HG02973 (cell line): ENCODE results near the gene EPHB1.
"Not testable (repeated sequence)": the region's sequence is repeated elsewhere in the genome, so short reads cannot be mapped to it uniquely, and the experiment has no call there.

Experiments used
- ATAC-seq: cut with Tn5 transposase; IDR thresholded peaks from one replicate; pipeline ENCODE4 v1.9.1; 2021; ENCODE audit warnings: moderate library complexity; ENCODE audit not compliant: unreplicated experiment

Gene EPHB1

GRCh38 chr3:134991472-134992010 lies 196.5 kb downstream of the EPHB1 start:
- ATAC-seq, result no peak

- ATAC-seq, result no peak
Observed at GRCh38 chr3:134992180-134992579, 197.1 kb downstream of the EPHB1 start.

- ATAC-seq, result no peak
Observed at GRCh38 chr3:134992586-134992985, 197.5 kb downstream of the EPHB1 start.

GRCh38 chr3:134993011-134993410 lies 198.0 kb downstream of the EPHB1 start:
- no peak for ATAC-seq

GRCh38 chr3:134998158-134998557 lies 203.1 kb downstream of the EPHB1 start:
- ATAC-seq, result no peak

- ATAC-seq, result peak; percentile 74
Observed at GRCh38 chr3:134998855-134999254, 203.8 kb downstream of the EPHB1 start.

- no peak for ATAC-seq
Observed at GRCh38 chr3:135000465-135000864, 205.4 kb downstream of the EPHB1 start.

- not testable (repeated sequence) for ATAC-seq
Observed at GRCh38 chr3:135005616-135006015, 210.6 kb downstream of the EPHB1 start.

GRCh38 chr3:135007607-135008006 lies 212.5 kb downstream of the EPHB1 start:
- no peak for ATAC-seq

GRCh38 chr3:135008326-135008725 lies 213.3 kb downstream of the EPHB1 start:
- ATAC-seq, result no peak

GRCh38 chr3:135009014-135009413 lies 214.0 kb downstream of the EPHB1 start:
- no peak for ATAC-seq

GRCh38 chr3:135012101-135012500 lies 217.0 kb downstream of the EPHB1 start:
- no peak for ATAC-seq

- no peak for ATAC-seq
Observed at GRCh38 chr3:135013206-135013605, 218.1 kb downstream of the EPHB1 start.

GRCh38 chr3:135014566-135014965 lies 219.5 kb downstream of the EPHB1 start:
- ATAC-seq, result no peak

- ATAC-seq, result no peak
Observed at GRCh38 chr3:135017003-135017893, 222.2 kb downstream of the EPHB1 start.

GRCh38 chr3:135018149-135018923 lies 223.3 kb downstream of the EPHB1 start:
- peak; percentile 80 for ATAC-seq

GRCh38 chr3:135020181-135020580 lies 225.1 kb downstream of the EPHB1 start:
- no peak for ATAC-seq

- peak; percentile 59 for ATAC-seq
Observed at GRCh38 chr3:135023996-135024658, 229.1 kb downstream of the EPHB1 start.

- ATAC-seq, result not testable (repeated sequence)
Observed at GRCh38 chr3:135030768-135031615, 235.9 kb downstream of the EPHB1 start.

GRCh38 chr3:135033737-135034136 lies 238.7 kb downstream of the EPHB1 start:
- ATAC-seq, result no peak
